Endothelial cell of umbilical vein (primary cell): ENCODE results near the gene MISP3. TPM values are rescaled to one million over a fixed set of nuclear protein-coding genes. Genes with fewer than 3 reads are reported as not detected.

ENCODE experiments used
- BruUV-seq: library from RNA; stranded (reverse); fragments of 400-500 nt; replicated peaks from 2 replicates; lab custom pipeline; 2021; lab: Mats Ljungman, UMichigan
- CTCF ChIA-PET: fragments of 300-600, 350-600 bp; sonication (Branson Sonifier 250); formaldehyde crosslinking; loops from one replicate; lab custom pipeline; 2021; ENCODE audit warnings: antibody characterized with exemption, inconsistent platforms; lab: Charles Lee
- POLR2A ChIA-PET: fragments of 300-600, 350-600 bp; sonication (Branson Sonifier 250); formaldehyde crosslinking; loops from one replicate; lab custom pipeline; 2021; ENCODE audit warnings: antibody characterized with exemption, inconsistent platforms; lab: Charles Lee
- DNase-seq: peaks from one replicate; pipeline ENCODE4 v3.0.0-alpha.2; 2011; ENCODE audit warnings: low read depth, low spot score
- FAIRE-seq: peaks from 2 replicates; lab custom pipeline; 2011; peaks lifted over from hg19 to GRCh38; lab: Jason Lieb, UNC
- H2AFZ ChIP-seq: 2 replicates; pipeline ENCODE4 v1.6.0; 2012; ENCODE audit warnings: low read depth, low read length, control low read depth, inconsistent platforms
- H3K27ac ChIP-seq: 2 replicates; pipeline ENCODE4 v1.5.1; 2011; ENCODE audit warnings: low read depth, mild to moderate bottlenecking, control low read depth, low read length, moderate library complexity; ENCODE audit not compliant: insufficient read depth
- H3K27me3 ChIP-seq, 2 experiments: 2 replicates each; pipeline versions ENCODE4 v1.6.0 to v1.6.1; 2011; ENCODE audit warnings: low read length in 2 of 2, mixed read lengths in 1 of 2; ENCODE audit not compliant: control insufficient read depth in 2 of 2, insufficient read depth in 2 of 2
- H3K36me3 ChIP-seq, 2 experiments: 2 replicates in 1 of 2; 3 replicates in 1 of 2; pipeline ENCODE4 v1.5.1; 2011; ENCODE audit warnings: low read length in 2 of 2, mild to moderate bottlenecking in 1 of 2, moderate library complexity in 1 of 2; ENCODE audit not compliant: control insufficient read depth in 2 of 2, insufficient read depth in 2 of 2; ENCODE audit errors: extremely low read depth in 1 of 2
- H3K4me1 ChIP-seq: 3 replicates; pipeline ENCODE4 v1.5.1; 2011; ENCODE audit warnings: mild to moderate bottlenecking, low read length; ENCODE audit not compliant: control insufficient read depth, insufficient read depth; ENCODE audit errors: extremely low read depth
- H3K4me2 ChIP-seq: 2 replicates; pipeline ENCODE4 v1.6.1; 2011; ENCODE audit warnings: low read length, control low read depth, mixed read lengths; ENCODE audit not compliant: insufficient read depth
- H3K4me3 ChIP-seq, 3 experiments: fragments of 200-600 bp in 1 of 3; sonication (generic), shearing (Covaris generic) in 1 of 3; replicated peaks in 1 of 3; 2 replicates each; pipeline ENCODE4 v1.5.1; 2011 to 2016; ENCODE audit warnings: control low read depth in 3 of 3, low read length in 3 of 3, mild to moderate bottlenecking in 2 of 3, inconsistent platforms in 1 of 3, low read depth in 1 of 3, moderate library complexity in 1 of 3; ENCODE audit not compliant: insufficient read depth in 1 of 3
- H3K79me2 ChIP-seq: 2 replicates; pipeline ENCODE4 v1.6.0; 2012; ENCODE audit warnings: low read length, inconsistent platforms; ENCODE audit not compliant: control insufficient read depth, insufficient read depth
- H3K9ac ChIP-seq: replicated peaks from 2 replicates; pipeline ENCODE3; 2011; ENCODE audit warnings: low read length, control low read depth; ENCODE audit not compliant: insufficient read depth; ENCODE audit errors: extremely low read depth
- H3K9me1 ChIP-seq: replicated peaks from 3 replicates; pipeline ENCODE4 v1.6.0; 2011; ENCODE audit warnings: mild to moderate bottlenecking, low read length; ENCODE audit not compliant: control insufficient read depth, insufficient read depth; ENCODE audit errors: extremely low read depth
- H3K9me3 ChIP-seq: replicated peaks from 2 replicates; pipeline ENCODE4 v1.5.1; 2012; ENCODE audit warnings: low read length, inconsistent platforms; ENCODE audit not compliant: control insufficient read depth, insufficient read depth
- H4K20me1 ChIP-seq: replicated peaks from 2 replicates; pipeline ENCODE3; 2011; ENCODE audit warnings: mild to moderate bottlenecking, low read length; ENCODE audit not compliant: control insufficient read depth, insufficient read depth; ENCODE audit errors: extremely low read depth
- CTCF ChIP-seq, 2 donors: IDR thresholded peaks; 1 replicate in 1 of 2; 2 replicates in 1 of 2; pipeline ENCODE4 v1.5.1; 2011; ENCODE audit warnings: low read length in 2 of 2, mild to moderate bottlenecking in 2 of 2, moderate library complexity in 2 of 2, control low read depth in 1 of 2, inconsistent platforms in 1 of 2, low read depth in 1 of 2; ENCODE audit not compliant: insufficient read depth in 1 of 2; ENCODE audit errors: extremely low read depth in 1 of 2
- EZH2 ChIP-seq: IDR thresholded peaks from 2 replicates; pipeline ENCODE4 v1.6.1; 2012; ENCODE audit warnings: borderline replicate concordance, low read depth, mild to moderate bottlenecking, moderate library complexity, low read length, inconsistent platforms; ENCODE audit not compliant: severe bottlenecking
- FOS ChIP-seq: IDR thresholded peaks from 2 replicates; pipeline ENCODE4 v1.6.1; 2011; ENCODE audit warnings: mild to moderate bottlenecking, low read length, moderate library complexity, borderline replicate concordance; ENCODE audit not compliant: insufficient read depth
- GATA2 ChIP-seq: IDR thresholded peaks from 2 replicates; pipeline ENCODE4 v1.7.0; 2011; ENCODE audit warnings: low read depth, mild to moderate bottlenecking, moderate library complexity, mixed read lengths, low read length; ENCODE audit not compliant: insufficient read length, insufficient read depth
- JUN ChIP-seq: IDR thresholded peaks from 2 replicates; pipeline ENCODE4 v1.6.1; 2011; ENCODE audit warnings: borderline replicate concordance, low read depth; ENCODE audit not compliant: insufficient read length, insufficient read depth
- MAX ChIP-seq: IDR thresholded peaks from 2 replicates; pipeline ENCODE4 v1.6.1; 2011; ENCODE audit not compliant: insufficient read depth, insufficient read length
- MYC ChIP-seq: IDR thresholded peaks from one replicate; pipeline ENCODE4 v1.6.1; 2011; ENCODE audit warnings: mild to moderate bottlenecking, low read depth, low read length
- POLR2A ChIP-seq: IDR thresholded peaks from 2 replicates; pipeline ENCODE4 v1.6.1; 2012; ENCODE audit warnings: low read depth, mild to moderate bottlenecking, control low read depth, low read length
- POLR2AphosphoS5 ChIP-seq: IDR thresholded peaks from 2 replicates; pipeline ENCODE4 v1.6.1; 2012; ENCODE audit warnings: low read depth, mild to moderate bottlenecking, control low read depth, low read length, moderate library complexity; ENCODE audit not compliant: insufficient read depth
- dilution Hi-C: fragments of 300-500 bp; cut with MboI; formaldehyde crosslinking; loops from one replicate; pipeline ENCODE4 v1.15.0; 2019; ENCODE audit warnings: low sequenced_read_pairs; ENCODE audit not compliant: extremely low pct_ligation_motif_present
- intact Hi-C: fragments of 100-400 bp; cut with micrococcal nuclease; formaldehyde crosslinking; loops from one replicate; pipeline ENCODE4 v1.10.0; 2022
- polyA plus RNA-seq, 4 experiments: library from polyadenylated mRNA; depleted of rRNA in 3 of 4; stranded (reverse) in 3 of 4; unstranded in 1 of 4; fragments of >200 nt; gene quantifications; 2 replicates each; pipeline versions ENCODE4 v1.2.1 to v1.2.3, GENCODE V29; 2011 to 2012; ENCODE audit warnings: missing spikeins in 1 of 4
- total RNA-seq: library from RNA; stranded (reverse); gene quantifications from 2 replicates; pipeline ENCODE4 v1.2.3, GENCODE V29; 2021

The MISP3 gene
- total and polyA plus RNA-seq, 2 donors (not counting 3 experiments of a cell fraction or from before 2014, with no cell fraction given) = 0.26 to 0.31 TPM

DNA sequence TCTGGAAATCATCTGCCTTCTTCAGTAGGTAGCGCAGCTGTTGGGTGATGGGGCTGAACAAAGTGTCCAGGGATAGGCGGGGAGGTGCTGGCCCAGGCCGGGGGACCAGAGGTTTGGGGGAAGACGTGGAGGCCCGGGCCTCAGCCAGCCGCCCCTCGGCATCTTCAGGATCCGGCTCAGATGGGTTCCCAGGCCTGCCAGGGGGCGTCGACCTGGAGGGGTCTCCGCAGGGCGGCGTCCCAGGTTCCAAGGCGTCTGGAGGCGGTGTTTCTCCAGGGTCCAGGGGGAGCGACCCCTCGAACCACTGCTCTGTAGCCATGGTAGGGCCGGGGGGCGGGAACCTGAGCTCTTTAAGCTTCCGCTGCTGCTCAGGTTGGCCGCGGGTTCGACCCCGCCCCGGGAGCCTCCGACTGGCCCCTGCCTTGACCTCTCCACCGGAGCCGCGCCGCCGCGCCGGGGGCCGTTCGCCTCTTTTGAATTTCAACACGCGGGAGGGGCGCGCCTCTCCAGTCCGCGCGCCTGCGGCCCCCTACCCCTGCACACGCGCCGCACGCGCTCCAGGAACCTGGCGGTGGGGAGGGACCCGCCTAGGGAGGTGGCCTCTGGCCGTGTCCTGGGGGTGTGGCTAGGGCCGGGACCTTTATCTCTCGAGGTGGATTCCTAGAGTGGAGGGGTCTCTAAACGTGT lies 12.9 kb downstream of the MISP3 start, which contains the start of gene C19orf67:
C19orf67 (minus strand) TSS at position 475 of the 687 bp plus-strand sequence; CDS start at position 319, 156 bp downstream.
- no peaks in the 10 kb centered on the region for H4K20me1 ChIP-seq
- no peak for DNase-seq

More for the DNA sequence above, 12.9 kb downstream of the MISP3 start, which contains the start of gene C19orf67:
- Histone ChIP-seq H3K79me2 (no peaks in the 10 kb centered on the region), H3K9ac (no peak within 1 kb of the TSS), H2AFZ (no peak within 1 kb of the TSS), H3K36me3 (peaks cover 0 to 9% of the 10 kb centered on the region in 2 experiments), H3K4me2 (no peak within 1 kb of the TSS), H3K9me1 (no peaks in the 10 kb centered on the region), H3K4me1 (peaks cover 9% of the 10 kb centered on the region), H3K27me3 (no peaks in the 10 kb centered on the region), H3K9me3 (no peaks in the 10 kb centered on the region), H3K27ac (no peak within 1 kb of the TSS), H3K4me3 (no peak within 1 kb of the TSS)
- intact Hi-C loops (no loop called here), dilution Hi-C loops (no loop called here)
- POLR2A ChIA-PET = no interaction called here
- CTCF ChIA-PET = interaction anchor here (1.3 to 5.6 kb wide), 3 partner anchors 13 to 51 kb away, joined by 5 to 21 read pairs (median 7); partner anchors contain the start of genes ASF1B and MISP3
- no peak for FAIRE-seq
- TF ChIP-seq MYC (no peak), MAX (no peak), FOS (no peak), CTCF (IDR thresholded peaks at IDR 0.05; ENCODE audit: extremely low read depth in 1 of 2, insufficient read depth in 1 of 2, low read depth in 1 of 2, low read length in 2 of 2) (no peak), GATA2 (no peak), JUN (no peak), EZH2 (no peak), POLR2A (no peak), POLR2AphosphoS5 (no peak)
- BruUV-seq = no TSS peak
